Measurements from ENCODE around the gene C17orf58.

Gene C17orf58

GRCh38 chr17:68011199-68011665 is 15.0 kb upstream of the C17orf58 start:
- no peak overlapping the region for H3K4me3 ChIP-seq (ENCODE audit: low read depth, low read length)
- CTCF ChIA-PET: interaction anchor here (0.6 to 1.6 kb wide), 7 partner anchors 10 to 453 kb away, joined by 3 to 5 read pairs (median 3); no protein-coding TSS in a partner anchor
- no peak for DNase-seq (ENCODE audit: low read depth, low spot score)
- TF ChIP-seq CTCF (IDR thresholded peaks at IDR 0.05; ENCODE audit: insufficient read depth, low read length, missing control alignments): peak; percentile 64
- POLR2A ChIA-PET: no interaction called here

GRCh38 chr17:68006797-68007196 is 10.5 kb upstream of the C17orf58 start:
- ChIA-PET POLR2A (no interaction called here), CTCF (interaction anchor here (2.7 kb wide), 1 partner anchor 13 kb away, joined by 11 read pairs; no protein-coding TSS in a partner anchor)
- DNase-seq (ENCODE audit: low read depth, low spot score): no peak
- H3K4me3 ChIP-seq (ENCODE audit: low read depth, low read length): no peak overlapping the region
- no peak for TF ChIP-seq CTCF (IDR thresholded peaks at IDR 0.05; ENCODE audit: insufficient read depth, low read length, missing control alignments)

- H3K4me3 ChIP-seq (ENCODE audit: low read depth, low read length): no peak overlapping the region
- no peak for DNase-seq (ENCODE audit: low read depth, low spot score)
- ChIA-PET POLR2A (no interaction called here), CTCF (interaction anchor here (0.9 to 1.2 kb wide), 3 partner anchors 10 to 15 kb away, joined by 3 to 4 read pairs (median 4); no protein-coding TSS in a partner anchor)
- TF ChIP-seq CTCF (IDR thresholded peaks at IDR 0.05; ENCODE audit: insufficient read depth, low read length, missing control alignments): no peak
These were observed 7.9 kb upstream of the C17orf58 start for GRCh38 chr17:68004201-68004600.

GRCh38 chr17:67999291-67999911 is 3.1 kb upstream of the C17orf58 start:
- ChIA-PET CTCF (no interaction called here), POLR2A (no interaction called here)
- no peak for DNase-seq (ENCODE audit: low read depth, low spot score)
- no peak overlapping the region for H3K4me3 ChIP-seq (ENCODE audit: low read depth, low read length)
- TF ChIP-seq CTCF (IDR thresholded peaks at IDR 0.05; ENCODE audit: insufficient read depth, low read length, missing control alignments): no peak

DNA sequence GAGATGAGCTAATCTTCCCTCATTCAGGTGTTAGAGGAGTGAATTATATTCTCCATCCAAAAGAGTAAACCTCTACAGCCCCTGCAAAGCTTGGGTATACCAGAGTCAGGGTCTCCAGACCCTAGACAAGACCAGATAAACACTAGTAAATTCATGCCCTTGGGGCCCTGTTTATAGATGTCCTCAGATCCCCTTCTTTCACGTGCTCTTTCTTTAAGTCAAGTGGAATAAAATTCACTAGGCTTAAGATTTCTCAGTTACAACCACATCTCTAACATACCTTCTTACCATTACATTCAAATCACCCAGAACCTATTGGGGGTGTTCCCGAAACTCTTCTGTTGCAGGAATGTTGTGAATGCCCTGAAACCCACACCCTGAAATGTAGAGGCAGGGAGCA is 2.2 kb upstream of the C17orf58 start:
- DNase-seq (ENCODE audit: low read depth, low spot score): no peak
- no peak overlapping the region for H3K4me3 ChIP-seq (ENCODE audit: low read depth, low read length)
- ChIA-PET CTCF (interaction anchor here (0.7 kb wide), 1 partner anchor 19 kb away, joined by 3 read pairs; no protein-coding TSS in a partner anchor), POLR2A (no interaction called here)
- no peak for TF ChIP-seq CTCF (IDR thresholded peaks at IDR 0.05; ENCODE audit: insufficient read depth, low read length, missing control alignments)

DNA sequence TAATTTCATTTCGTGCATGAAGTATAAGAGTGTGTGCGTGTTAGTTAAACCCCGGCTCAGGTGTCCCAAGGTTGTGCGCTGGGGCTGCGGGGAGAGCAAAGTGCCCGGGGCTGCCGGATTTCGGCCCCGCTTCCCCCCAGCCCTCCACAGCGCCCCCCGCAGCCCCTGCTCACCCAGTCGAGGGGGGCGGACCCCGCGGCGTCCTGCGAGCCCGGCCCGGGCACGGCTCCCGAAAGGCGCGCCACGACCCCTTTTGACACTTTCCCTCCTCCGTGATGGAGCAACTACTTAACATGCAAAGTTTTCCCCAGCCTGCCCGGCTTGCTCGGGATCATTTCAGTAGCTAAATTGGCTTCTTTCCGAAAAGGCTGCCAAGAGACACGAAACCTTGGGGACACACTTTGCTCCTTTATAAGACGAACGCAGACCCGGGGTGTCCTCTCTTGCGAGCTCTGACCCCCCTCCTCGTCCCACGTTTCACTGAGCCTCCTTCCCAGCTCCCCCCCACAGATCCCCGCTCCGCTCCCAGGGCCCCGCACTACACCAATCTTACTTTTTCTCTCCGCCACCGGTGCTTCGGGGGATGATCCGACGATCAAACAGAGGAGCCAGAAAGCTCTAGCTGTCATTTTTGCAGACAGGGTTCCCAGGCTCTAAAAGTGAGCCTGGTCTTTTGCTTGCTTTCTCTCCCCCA is 552 bp downstream of the C17orf58 start:
- peak overlapping the region; percentile 55 for H3K4me3 ChIP-seq (ENCODE audit: low read depth, low read length)
- ChIA-PET POLR2A (interaction anchor here (1.3 kb wide), 1 partner anchor 24 kb away, joined by 4 read pairs; no protein-coding TSS in a partner anchor), CTCF (interaction anchor here (0.8 kb wide), 1 partner anchor 16 kb away, joined by 3 read pairs; no protein-coding TSS in a partner anchor)
- no peak for DNase-seq (ENCODE audit: low read depth, low spot score)
- no peak for TF ChIP-seq CTCF (IDR thresholded peaks at IDR 0.05; ENCODE audit: insufficient read depth, low read length, missing control alignments)
